ENCODE data around the gene SLC25A44. TPM values are rescaled to one million over a fixed set of nuclear protein-coding genes. Genes with fewer than 3 reads are reported as not detected.

The SLC25A44 gene
- polyA plus RNA-seq, 1 donor from 2014 or later = 13.7 TPM

DNA sequence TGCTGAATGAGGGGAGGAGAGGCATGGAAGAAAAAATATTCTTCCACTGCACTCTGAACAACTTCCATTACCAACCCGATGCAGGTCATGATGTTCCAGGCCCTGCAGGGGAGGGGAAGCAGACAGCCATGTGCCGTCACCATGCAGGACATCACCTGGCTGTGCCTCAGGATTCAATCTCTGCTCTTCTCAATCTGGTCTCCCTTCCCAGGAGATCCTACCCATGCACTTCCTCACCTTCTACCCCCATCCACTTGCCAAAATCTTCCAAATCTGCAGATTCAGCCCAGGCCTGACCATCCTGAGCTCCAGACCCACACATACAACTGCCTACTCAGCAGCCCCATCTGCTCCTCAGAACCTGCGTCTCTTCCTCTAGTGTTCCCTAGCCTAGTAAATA lies 59.7 kb downstream of the SLC25A44 start:
- no peak for TF ChIP-seq MXI1 (conservative IDR thresholded peaks at IDR 0.05; ENCODE audit: poor library complexity, severe bottlenecking)
- TF ChIP-seq EP300 (conservative IDR thresholded peaks at IDR 0.05; ENCODE audit: poor library complexity, severe bottlenecking) = no peak
- TF ChIP-seq TAF1 (IDR thresholded peaks at IDR 0.05; ENCODE audit: low read depth) = no peak
- no peak for TF ChIP-seq SMC3 (conservative IDR thresholded peaks at IDR 0.05; ENCODE audit: poor library complexity)
- TF ChIP-seq, protein P1, sequence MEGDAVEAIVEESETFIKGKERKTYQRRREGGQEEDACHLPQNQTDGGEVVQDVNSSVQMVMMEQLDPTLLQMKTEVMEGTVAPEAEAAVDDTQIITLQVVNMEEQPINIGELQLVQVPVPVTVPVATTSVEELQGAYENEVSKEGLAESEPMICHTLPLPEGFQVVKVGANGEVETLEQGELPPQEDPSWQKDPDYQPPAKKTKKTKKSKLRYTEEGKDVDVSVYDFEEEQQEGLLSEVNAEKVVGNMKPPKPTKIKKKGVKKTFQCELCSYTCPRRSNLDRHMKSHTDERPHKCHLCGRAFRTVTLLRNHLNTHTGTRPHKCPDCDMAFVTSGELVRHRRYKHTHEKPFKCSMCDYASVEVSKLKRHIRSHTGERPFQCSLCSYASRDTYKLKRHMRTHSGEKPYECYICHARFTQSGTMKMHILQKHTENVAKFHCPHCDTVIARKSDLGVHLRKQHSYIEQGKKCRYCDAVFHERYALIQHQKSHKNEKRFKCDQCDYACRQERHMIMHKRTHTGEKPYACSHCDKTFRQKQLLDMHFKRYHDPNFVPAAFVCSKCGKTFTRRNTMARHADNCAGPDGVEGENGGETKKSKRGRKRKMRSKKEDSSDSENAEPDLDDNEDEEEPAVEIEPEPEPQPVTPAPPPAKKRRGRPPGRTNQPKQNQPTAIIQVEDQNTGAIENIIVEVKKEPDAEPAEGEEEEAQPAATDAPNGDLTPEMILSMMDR (IDR thresholded peaks at IDR 0.05; ENCODE audit: poor library complexity, severe bottlenecking) = no peak
- TF ChIP-seq EZH2 (IDR thresholded peaks at IDR 0.05; ENCODE audit: borderline replicate concordance, insufficient read depth, low read length, poor library complexity, severe bottlenecking) = no peak
- TF ChIP-seq, protein P2, sequence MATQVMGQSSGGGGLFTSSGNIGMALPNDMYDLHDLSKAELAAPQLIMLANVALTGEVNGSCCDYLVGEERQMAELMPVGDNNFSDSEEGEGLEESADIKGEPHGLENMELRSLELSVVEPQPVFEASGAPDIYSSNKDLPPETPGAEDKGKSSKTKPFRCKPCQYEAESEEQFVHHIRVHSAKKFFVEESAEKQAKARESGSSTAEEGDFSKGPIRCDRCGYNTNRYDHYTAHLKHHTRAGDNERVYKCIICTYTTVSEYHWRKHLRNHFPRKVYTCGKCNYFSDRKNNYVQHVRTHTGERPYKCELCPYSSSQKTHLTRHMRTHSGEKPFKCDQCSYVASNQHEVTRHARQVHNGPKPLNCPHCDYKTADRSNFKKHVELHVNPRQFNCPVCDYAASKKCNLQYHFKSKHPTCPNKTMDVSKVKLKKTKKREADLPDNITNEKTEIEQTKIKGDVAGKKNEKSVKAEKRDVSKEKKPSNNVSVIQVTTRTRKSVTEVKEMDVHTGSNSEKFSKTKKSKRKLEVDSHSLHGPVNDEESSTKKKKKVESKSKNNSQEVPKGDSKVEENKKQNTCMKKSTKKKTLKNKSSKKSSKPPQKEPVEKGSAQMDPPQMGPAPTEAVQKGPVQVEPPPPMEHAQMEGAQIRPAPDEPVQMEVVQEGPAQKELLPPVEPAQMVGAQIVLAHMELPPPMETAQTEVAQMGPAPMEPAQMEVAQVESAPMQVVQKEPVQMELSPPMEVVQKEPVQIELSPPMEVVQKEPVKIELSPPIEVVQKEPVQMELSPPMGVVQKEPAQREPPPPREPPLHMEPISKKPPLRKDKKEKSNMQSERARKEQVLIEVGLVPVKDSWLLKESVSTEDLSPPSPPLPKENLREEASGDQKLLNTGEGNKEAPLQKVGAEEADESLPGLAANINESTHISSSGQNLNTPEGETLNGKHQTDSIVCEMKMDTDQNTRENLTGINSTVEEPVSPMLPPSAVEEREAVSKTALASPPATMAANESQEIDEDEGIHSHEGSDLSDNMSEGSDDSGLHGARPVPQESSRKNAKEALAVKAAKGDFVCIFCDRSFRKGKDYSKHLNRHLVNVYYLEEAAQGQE (IDR thresholded peaks at IDR 0.05; ENCODE audit: borderline replicate concordance) = no peak
- no peak for TF ChIP-seq RAD21 (conservative IDR thresholded peaks at IDR 0.05)
- no peak for TF ChIP-seq POLR2AphosphoS5 (IDR thresholded peaks at IDR 0.05)
- Histone ChIP-seq H2AFZ (ENCODE audit: low read depth, low read length) (no peak overlapping the region), H3K36me3 (ENCODE audit: insufficient read depth, low read length) (no peaks in the 10 kb centered on the region), H3K9me2 (ENCODE audit: insufficient read depth, low read length) (no peaks in the 10 kb centered on the region), H3K27ac (ENCODE audit: low read length) (no peak overlapping the region), H3K4me2 (ENCODE audit: low read length) (no peak overlapping the region), H3K27me3 (ENCODE audit: insufficient read depth, low read depth, low read length) (no peaks in the 10 kb centered on the region), H3K9ac (ENCODE audit: low read length) (no peak overlapping the region), H3K9me3 (ENCODE audit: low read length) (no peaks in the 10 kb centered on the region), H4K20me1 (ENCODE audit: insufficient read depth) (no peaks in the 10 kb centered on the region), H3K4me3 (ENCODE audit: low read length) (no peak overlapping the region), H3F3A (ENCODE audit: insufficient read depth, low read length, poor library complexity, severe bottlenecking) (no peaks in the 10 kb centered on the region), H3K79me2 (replicated peaks; ENCODE audit: insufficient read depth, low read length) (no peaks in the 10 kb centered on the region)

DNA sequence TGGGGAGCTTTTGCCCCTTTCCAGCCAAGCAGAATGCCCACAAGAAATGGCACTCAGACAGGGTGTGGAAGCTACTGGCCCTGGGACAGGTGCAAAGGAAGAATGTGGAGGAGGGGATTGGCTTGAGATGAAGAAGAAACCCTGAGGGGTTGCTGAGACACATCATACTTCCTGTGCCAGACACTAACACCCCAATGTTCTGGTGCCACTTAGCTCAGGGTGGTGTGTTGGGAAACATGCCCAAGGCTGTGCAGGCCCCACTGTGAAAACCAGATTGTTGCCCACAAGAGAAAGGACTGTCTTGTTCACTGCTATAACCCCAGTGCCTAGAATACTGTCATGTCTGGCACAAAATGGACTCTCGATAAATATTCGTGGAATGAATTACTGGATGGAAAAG lies 63.8 kb downstream of the SLC25A44 start:
- Histone ChIP-seq H3K27ac (ENCODE audit: low read length) (no peak overlapping the region), H2AFZ (ENCODE audit: low read depth, low read length) (no peak overlapping the region), H3K9ac (ENCODE audit: low read length) (no peak overlapping the region), H3K79me2 (replicated peaks; ENCODE audit: insufficient read depth, low read length) (no peaks in the 10 kb centered on the region), H4K20me1 (ENCODE audit: insufficient read depth) (no peaks in the 10 kb centered on the region), H3K9me2 (ENCODE audit: insufficient read depth, low read length) (no peaks in the 10 kb centered on the region), H3K4me2 (ENCODE audit: low read length) (no peak overlapping the region), H3K36me3 (ENCODE audit: insufficient read depth, low read length) (no peaks in the 10 kb centered on the region), H3K27me3 (ENCODE audit: insufficient read depth, low read depth, low read length) (no peaks in the 10 kb centered on the region), H3K4me3 (ENCODE audit: low read length) (no peak overlapping the region), H3K9me3 (ENCODE audit: low read length) (no peaks in the 10 kb centered on the region), H3F3A (ENCODE audit: insufficient read depth, low read length, poor library complexity, severe bottlenecking) (no peaks in the 10 kb centered on the region)
- TF ChIP-seq MXI1 (conservative IDR thresholded peaks at IDR 0.05; ENCODE audit: poor library complexity, severe bottlenecking) = no peak
- no peak for TF ChIP-seq EP300 (conservative IDR thresholded peaks at IDR 0.05; ENCODE audit: poor library complexity, severe bottlenecking)
- TF ChIP-seq, protein P2 (IDR thresholded peaks at IDR 0.05; ENCODE audit: borderline replicate concordance) = no peak
